Endothelial cell (in vitro differentiated cells): ENCODE results near the gene WIPF1. TPM values are rescaled to one million over a fixed set of nuclear protein-coding genes. Genes with fewer than 3 reads are reported as not detected.

Experiments
- DNase-seq: peaks from one replicate; pipeline ENCODE4 v3.0.0; 2021; ENCODE audit warnings: low spot score
- H3K27ac Mint-ChIP-seq: one replicate; pipeline ENCODE4 v1.8.0; 2021; ENCODE audit warnings: mixed read lengths, inconsistent platforms; ENCODE audit not compliant: unreplicated experiment
- H3K27me3 Mint-ChIP-seq: one replicate; pipeline ENCODE4 v1.8.0; 2021; ENCODE audit warnings: mild to moderate bottlenecking, moderate library complexity, mixed read lengths, inconsistent platforms; ENCODE audit not compliant: unreplicated experiment
- H3K36me3 Mint-ChIP-seq: one replicate; pipeline ENCODE4 v1.8.0; 2021; ENCODE audit warnings: mild to moderate bottlenecking, low read depth, mixed read lengths, inconsistent platforms; ENCODE audit not compliant: unreplicated experiment
- H3K4me1 Mint-ChIP-seq: one replicate; pipeline ENCODE4 v1.8.0; 2021; ENCODE audit warnings: mild to moderate bottlenecking, mixed read lengths, inconsistent platforms; ENCODE audit not compliant: unreplicated experiment
- H3K4me3 Mint-ChIP-seq: one replicate; pipeline ENCODE4 v1.8.0; 2021; ENCODE audit warnings: mild to moderate bottlenecking, mixed read lengths, inconsistent platforms; ENCODE audit not compliant: unreplicated experiment
- H3K9me3 Mint-ChIP-seq: one replicate; pipeline ENCODE4 v1.8.0; 2021; ENCODE audit warnings: mixed read lengths, inconsistent platforms; ENCODE audit not compliant: unreplicated experiment
- total RNA-seq: library from RNA; stranded (reverse); fragmentation: NEBNext Ultra II Directional; extraction: Animal tissue kit (Norgen Biotek cat#: 25700); gene quantifications from one replicate; pipeline ENCODE4 v1.2.1, GENCODE V29; 2021; ENCODE audit not compliant: unreplicated experiment
- TF ChIP-seq, protein P1 (sequence below): fragments of 200-600 bp; sonication (generic); IDR thresholded peaks from one replicate; pipeline ENCODE4 v1.5.0; 2021; ENCODE audit warnings: antibody characterized with exemption; ENCODE audit not compliant: unreplicated experiment

Gene WIPF1
- total RNA-seq, 1 donor from 2014 or later = 62.8 TPM

DNA sequence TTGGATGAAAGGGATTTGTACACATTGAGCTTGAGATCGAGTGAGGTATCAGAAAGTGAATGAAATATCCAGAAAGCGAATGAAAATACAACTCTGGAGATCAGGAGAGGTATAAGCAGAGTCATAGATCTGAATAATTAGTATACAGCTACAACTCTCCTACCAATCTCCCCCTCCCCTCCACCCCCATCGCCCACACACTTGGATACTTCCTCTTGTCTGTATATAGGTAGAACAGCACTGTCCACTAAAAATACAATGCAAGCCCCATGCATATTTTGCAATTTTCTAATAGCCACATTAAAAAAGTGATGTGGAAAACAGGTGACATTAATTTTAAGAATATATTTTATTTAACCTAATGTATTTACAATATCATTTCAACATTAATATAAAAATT, 23.7 kb upstream of the WIPF1 start:
- DNase-seq = no peak
- H3K4me3 Mint-ChIP-seq = no peak overlapping the region
- H3K36me3 Mint-ChIP-seq = peaks cover 5% of the 10 kb centered on the region
- peaks cover 2% of the 10 kb centered on the region for H3K27me3 Mint-ChIP-seq
- no peaks in the 10 kb centered on the region for H3K9me3 Mint-ChIP-seq
- no peak overlapping the region for H3K27ac Mint-ChIP-seq
- peaks cover 7% of the 10 kb centered on the region for H3K4me1 Mint-ChIP-seq
- TF ChIP-seq, protein P1, sequence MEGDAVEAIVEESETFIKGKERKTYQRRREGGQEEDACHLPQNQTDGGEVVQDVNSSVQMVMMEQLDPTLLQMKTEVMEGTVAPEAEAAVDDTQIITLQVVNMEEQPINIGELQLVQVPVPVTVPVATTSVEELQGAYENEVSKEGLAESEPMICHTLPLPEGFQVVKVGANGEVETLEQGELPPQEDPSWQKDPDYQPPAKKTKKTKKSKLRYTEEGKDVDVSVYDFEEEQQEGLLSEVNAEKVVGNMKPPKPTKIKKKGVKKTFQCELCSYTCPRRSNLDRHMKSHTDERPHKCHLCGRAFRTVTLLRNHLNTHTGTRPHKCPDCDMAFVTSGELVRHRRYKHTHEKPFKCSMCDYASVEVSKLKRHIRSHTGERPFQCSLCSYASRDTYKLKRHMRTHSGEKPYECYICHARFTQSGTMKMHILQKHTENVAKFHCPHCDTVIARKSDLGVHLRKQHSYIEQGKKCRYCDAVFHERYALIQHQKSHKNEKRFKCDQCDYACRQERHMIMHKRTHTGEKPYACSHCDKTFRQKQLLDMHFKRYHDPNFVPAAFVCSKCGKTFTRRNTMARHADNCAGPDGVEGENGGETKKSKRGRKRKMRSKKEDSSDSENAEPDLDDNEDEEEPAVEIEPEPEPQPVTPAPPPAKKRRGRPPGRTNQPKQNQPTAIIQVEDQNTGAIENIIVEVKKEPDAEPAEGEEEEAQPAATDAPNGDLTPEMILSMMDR = no peak

DNA sequence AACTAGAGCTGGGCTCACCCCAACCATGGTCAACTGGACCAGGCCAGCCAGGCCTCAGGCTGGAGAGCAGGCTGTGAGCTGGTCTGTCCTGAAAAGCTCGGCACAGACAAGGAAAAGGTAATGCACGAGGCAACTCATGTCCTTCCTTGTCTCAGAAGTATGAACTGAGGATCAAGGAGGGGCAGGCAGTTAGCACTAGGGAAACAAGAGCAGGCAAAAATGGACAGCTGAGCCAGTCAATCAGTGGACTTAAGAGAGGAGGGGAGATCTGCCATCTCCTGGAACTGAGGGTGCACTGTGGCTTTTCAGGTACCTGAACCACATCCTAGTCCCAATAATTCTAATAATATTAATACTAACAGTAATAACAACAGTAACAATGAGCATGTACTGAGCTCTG, 20.6 kb upstream of the WIPF1 start:
- no peak overlapping the region for H3K27ac Mint-ChIP-seq
- H3K9me3 Mint-ChIP-seq = no peaks in the 10 kb centered on the region
- H3K4me3 Mint-ChIP-seq = no peak overlapping the region
- peaks cover 11% of the 10 kb centered on the region for H3K4me1 Mint-ChIP-seq
- peaks cover 2% of the 10 kb centered on the region for H3K27me3 Mint-ChIP-seq
- DNase-seq = no peak
- TF ChIP-seq, protein P1 = no peak
- H3K36me3 Mint-ChIP-seq = peaks cover 5% of the 10 kb centered on the region

DNA sequence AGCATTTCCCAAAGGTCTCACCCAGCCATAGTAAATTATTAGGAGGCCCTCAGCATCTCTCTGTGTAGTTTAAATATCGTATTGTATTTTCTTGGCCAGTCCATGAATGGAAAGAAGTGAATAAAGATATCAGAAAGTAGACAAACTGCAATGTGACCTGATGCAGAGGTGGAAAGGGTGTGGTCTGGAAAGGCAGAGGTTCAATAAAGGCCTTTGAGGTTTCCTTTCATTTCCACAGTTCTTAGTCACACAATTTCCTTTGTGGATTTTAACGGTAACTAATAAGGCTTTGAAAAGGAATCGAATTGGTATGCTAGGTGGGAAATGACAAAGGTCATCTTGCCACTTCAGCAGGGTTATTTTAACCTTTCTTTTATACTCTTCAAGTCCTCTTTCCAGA, 20.1 kb upstream of the WIPF1 start:
- Mint-ChIP-seq H3K36me3 (peaks cover 5% of the 10 kb centered on the region), H3K4me1 (peaks cover 11% of the 10 kb centered on the region), H3K9me3 (no peaks in the 10 kb centered on the region), H3K27ac (no peak overlapping the region), H3K27me3 (peaks cover 2% of the 10 kb centered on the region), H3K4me3 (no peak overlapping the region)
- TF ChIP-seq, protein P1 = no peak
- no peak for DNase-seq

DNA sequence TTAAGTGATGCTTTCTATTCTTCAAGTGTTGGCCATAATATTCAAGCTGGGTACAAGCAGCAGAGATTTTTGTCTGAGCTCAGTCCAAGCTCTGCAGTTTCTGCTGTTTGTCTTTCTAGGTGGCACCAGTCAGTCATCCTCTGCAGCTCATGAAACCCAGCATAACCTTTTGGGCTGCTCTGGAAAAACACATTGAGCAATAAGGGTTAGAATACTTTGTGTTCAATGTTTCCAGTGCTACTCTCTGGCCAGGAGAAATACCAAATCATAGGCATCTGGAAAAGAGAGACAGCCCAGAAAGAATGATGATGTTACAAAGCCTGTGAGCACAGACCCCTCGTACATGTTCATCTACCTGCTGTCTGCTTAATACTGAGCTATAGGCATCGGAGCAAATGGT, 19.5 kb upstream of the WIPF1 start:
- TF ChIP-seq, protein P1 = no peak
- Mint-ChIP-seq H3K36me3 (peaks cover 5% of the 10 kb centered on the region), H3K27ac (no peak overlapping the region), H3K4me1 (peaks cover 11% of the 10 kb centered on the region), H3K9me3 (no peaks in the 10 kb centered on the region), H3K4me3 (no peak overlapping the region), H3K27me3 (peaks cover 3% of the 10 kb centered on the region)
- DNase-seq = no peak

DNA sequence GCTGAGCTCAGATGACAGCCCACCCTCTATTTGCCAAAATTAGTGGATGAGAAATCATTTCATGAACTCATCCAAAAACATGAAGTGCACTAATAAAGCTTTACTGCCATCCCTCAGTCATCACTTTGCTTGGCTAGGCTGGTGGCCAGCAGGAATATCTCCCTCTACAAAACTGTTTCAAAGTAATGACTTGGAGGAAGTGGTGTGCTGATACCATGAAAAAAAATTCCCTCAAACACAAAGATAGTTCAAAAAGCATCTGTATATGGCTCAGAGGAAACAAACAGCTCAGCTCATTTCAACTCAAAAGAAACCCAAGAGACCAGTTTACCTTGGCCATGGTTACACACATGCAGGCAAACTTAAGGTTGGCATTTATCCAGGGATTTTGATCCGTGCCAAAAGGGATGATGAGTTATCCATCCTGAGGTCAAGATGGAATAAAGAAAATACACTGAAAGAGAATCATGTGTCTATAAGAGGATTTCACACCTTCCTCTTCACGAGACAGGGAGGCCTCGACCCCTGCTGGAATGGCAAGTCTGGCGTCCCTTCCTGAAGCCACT, 18.4 kb upstream of the WIPF1 start:
- peaks cover 11% of the 10 kb centered on the region for H3K4me1 Mint-ChIP-seq
- DNase-seq = no peak
- TF ChIP-seq, protein P1 = no peak
- no peak overlapping the region for H3K4me3 Mint-ChIP-seq
- H3K9me3 Mint-ChIP-seq = no peaks in the 10 kb centered on the region
- peaks cover 5% of the 10 kb centered on the region for H3K36me3 Mint-ChIP-seq
- no peak overlapping the region for H3K27ac Mint-ChIP-seq
- peaks cover 6% of the 10 kb centered on the region for H3K27me3 Mint-ChIP-seq
